ENCODE data around the gene HDHD2. TPM values are rescaled to one million over a fixed set of nuclear protein-coding genes. Genes with fewer than 3 reads are reported as not detected.

Gene HDHD2
- total RNA-seq, 1 donor from 2014 or later = 42.8 TPM

- intact Hi-C loops (cut with micrococcal nuclease) = loop anchor here (1.0 to 2.0 kb wide), 6 partner anchors 27 to 1045 kb away; partner anchors contain the start of genes HAUS1, IER3IP1, KATNAL2 and PIAS2
These were observed 757 bp downstream of the HDHD2 start for GRCh38 chr18:47149457-47150028.

GRCh38 chr18:47146206-47146605, 4.1 kb downstream of the HDHD2 start:
- intact Hi-C loops (cut with micrococcal nuclease) = no loop called here

- intact Hi-C loops (cut with micrococcal nuclease) = no loop called here
These were observed 6.3 kb downstream of the HDHD2 start for GRCh38 chr18:47143899-47144485.

GRCh38 chr18:47143153-47143552, 7.1 kb downstream of the HDHD2 start:
- intact Hi-C loops (cut with micrococcal nuclease) = no loop called here

- intact Hi-C loops (cut with micrococcal nuclease) = no loop called here
These were observed 9.0 kb downstream of the HDHD2 start for GRCh38 chr18:47141289-47141688.

- intact Hi-C loops (cut with micrococcal nuclease) = loop anchor here (2.0 kb wide), 1 partner anchor 30 kb away; the partner anchor contains the start of gene HDHD2
These were observed 29.2 kb downstream of the HDHD2 start for GRCh38 chr18:47121146-47121545.

GRCh38 chr18:47120428-47120827, 29.9 kb downstream of the HDHD2 start:
- intact Hi-C loops (cut with micrococcal nuclease) = loop anchor here (2.0 kb wide), 1 partner anchor 30 kb away; the partner anchor contains the start of gene HDHD2

- intact Hi-C loops (cut with micrococcal nuclease) = no loop called here
These were observed 31.3 kb downstream of the HDHD2 start for GRCh38 chr18:47118981-47119380.

- intact Hi-C loops (cut with micrococcal nuclease) = no loop called here
These were observed 35.1 kb downstream of the HDHD2 start for GRCh38 chr18:47115205-47115604.

- intact Hi-C loops (cut with micrococcal nuclease) = no loop called here
These were observed 36.3 kb downstream of the HDHD2 start for GRCh38 chr18:47113796-47114540.

- intact Hi-C loops (cut with micrococcal nuclease) = no loop called here
These were observed 39.6 kb downstream of the HDHD2 start for GRCh38 chr18:47110492-47111274.

- intact Hi-C loops (cut with micrococcal nuclease) = no loop called here
These were observed 40.6 kb downstream of the HDHD2 start for GRCh38 chr18:47109720-47110119.

- intact Hi-C loops (cut with micrococcal nuclease) = no loop called here
These were observed 41.3 kb downstream of the HDHD2 start for GRCh38 chr18:47108998-47109405.

GRCh38 chr18:47108373-47108772, 41.9 kb downstream of the HDHD2 start:
- intact Hi-C loops (cut with micrococcal nuclease) = no loop called here

- intact Hi-C loops (cut with micrococcal nuclease) = loop anchor here (1.0 kb wide), 3 partner anchors 76 to 649 kb away; partner anchors contain the start of gene IER3IP1
These were observed 50.0 kb downstream of the HDHD2 start for GRCh38 chr18:47100212-47100831.

- intact Hi-C loops (cut with micrococcal nuclease) = no loop called here
These were observed 54.5 kb downstream of the HDHD2 start for GRCh38 chr18:47095810-47096209.

- intact Hi-C loops (cut with micrococcal nuclease) = no loop called here
These were observed 62.6 kb downstream of the HDHD2 start for GRCh38 chr18:47087676-47088075.

GRCh38 chr18:47081578-47081977, 68.7 kb downstream of the HDHD2 start:
- intact Hi-C loops (cut with micrococcal nuclease) = no loop called here

GRCh38 chr18:47080872-47081271, 69.4 kb downstream of the HDHD2 start:
- intact Hi-C loops (cut with micrococcal nuclease) = no loop called here

GRCh38 chr18:47077111-47077510, 73.2 kb downstream of the HDHD2 start:
- intact Hi-C loops (cut with micrococcal nuclease) = no loop called here
